GM21526 (cell line): ENCODE data around the gene IL18R1.

ENCODE experiments used
- ATAC-seq: cut with Tn5 transposase; IDR thresholded peaks from one replicate; pipeline ENCODE4 v1.9.1; 2021; ENCODE audit warnings: moderate library complexity; ENCODE audit not compliant: unreplicated experiment, low FRiP score

The IL18R1 gene

GRCh38 chr2:102427249-102427648 is 71.7 kb downstream of the IL18R1 start:
- no peak for ATAC-seq

DNA sequence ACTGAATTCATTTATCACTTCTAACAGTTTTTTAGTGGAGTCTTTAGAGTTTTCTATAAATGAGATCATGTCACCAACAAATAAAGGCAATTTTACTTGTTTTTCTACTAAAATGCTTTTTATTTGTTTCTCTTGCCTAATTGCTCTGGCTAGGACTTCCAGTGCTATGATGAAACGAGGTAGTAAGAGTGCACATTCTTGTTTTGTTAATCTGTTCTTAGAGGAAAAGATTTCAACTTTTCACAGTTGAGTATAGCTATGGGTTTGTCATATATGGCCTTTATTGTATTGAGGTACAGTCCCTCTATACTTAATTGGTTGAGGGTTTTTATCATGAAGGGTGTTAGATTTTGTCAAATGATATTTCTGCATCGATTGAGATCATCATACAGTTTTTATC is 73.0 kb downstream of the IL18R1 start:
- no peak for ATAC-seq

DNA sequence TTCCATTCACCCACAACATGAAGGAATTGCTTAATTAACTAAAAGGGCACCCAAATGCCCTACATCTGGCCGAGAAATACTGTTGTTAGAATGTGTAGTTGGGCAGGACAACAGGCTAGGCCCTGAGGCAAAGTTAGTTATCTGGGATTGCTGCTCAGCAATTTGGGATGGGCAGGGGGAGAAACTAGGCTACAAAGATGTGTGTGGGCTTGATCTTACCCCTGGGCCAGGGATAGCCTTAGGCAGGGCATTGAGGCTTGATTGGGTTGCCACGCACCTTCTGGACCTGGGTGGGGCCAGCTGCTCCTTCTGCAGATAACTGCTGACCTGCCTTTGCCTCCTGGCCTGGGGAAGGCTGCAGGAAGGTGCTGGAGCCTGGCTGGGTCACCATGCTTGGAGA is 76.8 kb downstream of the IL18R1 start:
- no peak for ATAC-seq

- ATAC-seq = no peak
Measured at GRCh38 chr2:102433973-102434654, 78.5 kb downstream of the IL18R1 start.

DNA sequence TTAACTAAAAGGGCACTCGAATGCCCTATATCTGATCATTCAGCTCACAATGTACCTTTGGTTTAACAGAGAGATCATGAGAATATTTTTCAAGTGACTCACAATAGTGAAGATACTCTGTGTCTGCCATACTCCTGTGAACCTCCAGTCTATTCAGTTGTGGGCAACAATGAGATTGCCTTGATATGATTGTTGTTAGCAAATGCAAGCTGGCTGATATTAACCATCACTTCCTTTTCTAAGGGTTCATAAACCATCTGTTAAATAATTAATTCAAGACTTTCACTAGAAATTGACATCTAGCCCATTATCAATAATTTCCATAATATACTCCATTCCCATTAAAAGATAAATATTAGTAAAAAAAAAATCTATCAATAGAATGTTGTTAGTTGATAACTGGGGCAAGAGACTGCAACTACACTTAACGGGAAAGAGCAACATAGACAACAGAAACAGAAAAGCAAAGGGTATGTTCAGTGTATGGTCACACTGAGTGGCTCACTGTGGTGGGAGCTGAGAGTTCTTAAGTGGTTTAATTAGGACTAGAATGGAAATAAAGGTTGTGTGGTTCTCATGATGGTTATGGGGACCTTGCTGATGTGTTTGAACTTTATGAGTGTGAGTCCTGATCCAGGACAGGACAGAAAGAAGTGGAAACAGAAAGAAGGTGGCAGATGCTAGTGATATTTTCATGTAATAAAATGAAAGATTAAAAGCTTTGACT is 79.2 kb downstream of the IL18R1 start:
- no peak for ATAC-seq

- no peak for ATAC-seq
Measured at GRCh38 chr2:102435741-102436140, 80.1 kb downstream of the IL18R1 start.

DNA sequence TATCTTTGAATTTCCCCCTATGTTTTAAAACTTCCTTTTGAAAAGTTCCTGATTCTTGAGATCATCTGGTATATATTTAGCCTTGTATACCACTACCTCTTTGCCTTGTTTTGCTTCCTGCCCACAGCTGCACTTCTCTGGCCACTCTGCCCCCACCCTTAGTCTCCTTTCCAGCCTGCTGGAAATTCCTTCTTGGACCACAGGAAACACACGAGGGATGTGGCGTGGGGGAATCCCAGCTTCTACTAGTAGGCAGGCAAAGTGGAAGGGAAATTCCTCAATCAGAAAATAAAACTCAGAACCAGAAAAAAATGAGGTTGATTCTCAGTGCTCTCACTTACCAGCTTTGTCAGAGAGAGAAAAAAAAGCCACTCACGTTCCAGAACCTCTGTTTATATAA is 80.7 kb downstream of the IL18R1 start:
- ATAC-seq = no peak

- no peak for ATAC-seq
Measured at GRCh38 chr2:102437122-102437521, 81.5 kb downstream of the IL18R1 start.

GRCh38 chr2:102438111-102438510 is 82.5 kb downstream of the IL18R1 start:
- ATAC-seq = no peak

- no peak for ATAC-seq
Measured at GRCh38 chr2:102438578-102438977, 83.0 kb downstream of the IL18R1 start.

DNA sequence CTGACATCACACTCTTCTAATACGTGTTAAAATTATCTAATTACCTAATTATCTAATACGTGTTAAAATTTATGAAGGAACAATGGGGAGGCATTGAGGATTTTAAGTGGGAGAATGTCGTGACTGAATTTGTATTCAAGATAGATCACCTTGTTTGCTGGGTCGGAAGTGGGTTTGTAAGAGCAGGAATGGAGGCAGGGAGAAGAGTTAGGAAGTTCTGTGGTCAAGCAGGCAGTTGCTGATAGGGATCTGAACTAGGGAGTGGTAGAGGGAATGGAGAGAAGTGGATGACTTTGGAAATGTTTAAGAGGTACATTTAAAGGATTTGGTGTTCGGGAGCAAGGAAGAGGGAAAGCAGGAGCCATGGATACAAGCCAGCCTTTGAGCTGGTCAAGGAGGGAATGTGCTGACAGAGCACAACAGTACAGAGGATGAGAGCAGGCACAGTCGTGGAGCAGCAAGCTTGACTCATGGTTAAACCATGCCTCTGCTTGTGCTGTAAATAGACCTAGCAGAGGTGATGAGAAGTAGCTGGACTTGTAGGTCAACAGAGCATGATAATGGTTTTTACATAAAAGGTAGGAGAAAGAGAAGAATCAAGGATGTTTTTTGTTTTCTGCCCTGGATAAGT is 83.6 kb downstream of the IL18R1 start:
- ATAC-seq = no peak

DNA sequence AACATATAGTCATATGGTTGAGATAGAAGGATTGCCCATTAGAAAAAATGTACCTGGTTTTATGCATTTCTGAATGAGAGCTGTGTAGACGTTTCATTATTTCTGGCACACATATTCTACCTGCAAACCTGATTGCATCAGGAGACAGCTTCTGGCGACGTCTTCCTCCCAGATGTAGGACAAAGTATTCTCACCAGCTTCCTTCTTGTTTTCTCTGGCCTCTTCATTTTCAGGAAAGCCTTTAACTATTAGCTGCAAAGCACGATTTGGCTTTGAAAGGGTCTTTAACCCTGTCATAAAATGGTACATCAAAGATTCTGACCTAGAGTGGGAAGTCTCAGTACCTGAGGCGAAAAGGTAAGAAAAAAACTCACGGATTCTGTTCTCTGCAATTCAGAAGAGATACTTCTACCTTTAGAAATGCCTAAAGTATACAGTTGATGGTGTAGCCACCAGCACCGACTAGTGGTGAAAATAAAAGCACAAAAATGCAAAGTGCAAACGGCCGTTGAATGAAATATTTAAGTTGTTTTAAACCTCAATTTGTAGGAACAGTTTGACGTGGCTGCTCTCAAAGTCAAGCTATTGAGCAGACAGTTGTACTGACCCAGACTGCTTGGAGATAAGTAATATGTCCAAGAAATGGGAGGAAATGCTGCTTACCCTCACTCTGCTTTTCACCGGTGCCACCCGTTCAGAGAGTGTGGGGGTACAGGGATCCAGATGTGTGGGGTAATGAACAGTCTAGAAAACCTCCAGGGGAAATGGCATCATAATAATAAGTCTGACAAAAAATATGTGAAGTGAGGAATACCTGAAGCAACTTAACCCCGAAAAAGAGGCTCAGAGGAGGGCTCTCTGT is 87.6 kb downstream of the IL18R1 start:
- peak; percentile 70 for ATAC-seq

- ATAC-seq = no peak
Measured at GRCh38 chr2:102444233-102444632, 88.6 kb downstream of the IL18R1 start.

GRCh38 chr2:102446936-102447335 is 91.3 kb downstream of the IL18R1 start:
- ATAC-seq = no peak
